HG03103 (cell line): Measurements from ENCODE around the gene ALK.

Experiments
- ATAC-seq: cut with Tn5 transposase; IDR thresholded peaks from one replicate; pipeline ENCODE4 v1.9.1; 2021; ENCODE audit warnings: low read depth; ENCODE audit not compliant: unreplicated experiment

ALK gene

GRCh38 chr2:29617351-29617750 lies 304.0 kb downstream of the ALK start:
- ATAC-seq, result no peak

- ATAC-seq, result no peak
Measured at GRCh38 chr2:29616569-29616968, 304.8 kb downstream of the ALK start.

DNA sequence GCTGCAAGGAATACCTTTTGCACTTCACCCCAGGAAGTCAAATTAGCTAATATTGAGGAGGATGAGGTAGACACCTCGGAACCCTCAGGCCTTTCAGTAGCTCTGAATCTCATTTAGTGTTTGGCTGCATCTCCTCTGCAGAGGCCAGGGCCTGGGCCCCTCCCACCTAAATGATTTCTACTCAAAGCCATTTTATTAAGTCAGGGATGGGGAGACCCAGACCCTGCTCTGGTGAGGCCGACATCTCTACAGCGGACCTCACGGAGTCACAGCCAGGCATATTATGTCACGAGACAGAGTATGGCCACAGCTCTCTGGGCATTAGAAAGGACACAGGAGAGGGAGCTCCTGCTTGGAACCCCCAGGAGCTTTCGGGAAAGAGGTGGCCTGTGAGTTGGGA lies 305.5 kb downstream of the ALK start:
- ATAC-seq, result no peak

GRCh38 chr2:29615183-29615582 lies 306.2 kb downstream of the ALK start:
- ATAC-seq, result no peak

DNA sequence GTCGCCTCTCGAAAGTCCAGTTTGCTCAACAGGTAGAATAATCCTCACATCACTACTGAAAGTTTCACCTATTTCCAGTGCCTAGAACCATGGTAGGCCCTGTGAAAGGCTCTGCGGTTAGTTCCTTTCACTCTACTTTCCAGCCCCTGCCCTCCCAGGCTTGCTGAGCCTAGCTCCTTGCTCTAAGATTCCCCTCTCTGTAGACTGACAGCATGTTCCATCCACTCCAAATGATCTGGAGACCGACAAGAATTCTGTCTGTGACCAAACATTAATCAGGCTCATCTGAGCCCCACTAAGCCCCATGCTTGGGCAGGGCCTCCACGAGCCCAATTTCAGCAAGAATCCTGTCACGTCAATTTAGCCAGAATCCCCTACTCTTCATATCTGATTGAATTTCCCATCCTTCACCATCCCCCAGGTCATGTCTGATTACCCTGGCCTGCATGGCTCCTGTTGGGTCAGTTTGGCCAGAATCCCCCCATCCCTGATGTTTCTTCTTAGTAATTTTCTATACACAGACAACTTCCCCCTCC lies 307.0 kb downstream of the ALK start:
- no peak for ATAC-seq

- no peak for ATAC-seq
Measured at GRCh38 chr2:29613792-29614266, 307.6 kb downstream of the ALK start.

- ATAC-seq, result no peak
Measured at GRCh38 chr2:29613067-29613466, 308.3 kb downstream of the ALK start.

GRCh38 chr2:29612568-29612967 lies 308.8 kb downstream of the ALK start:
- ATAC-seq, result no peak

DNA sequence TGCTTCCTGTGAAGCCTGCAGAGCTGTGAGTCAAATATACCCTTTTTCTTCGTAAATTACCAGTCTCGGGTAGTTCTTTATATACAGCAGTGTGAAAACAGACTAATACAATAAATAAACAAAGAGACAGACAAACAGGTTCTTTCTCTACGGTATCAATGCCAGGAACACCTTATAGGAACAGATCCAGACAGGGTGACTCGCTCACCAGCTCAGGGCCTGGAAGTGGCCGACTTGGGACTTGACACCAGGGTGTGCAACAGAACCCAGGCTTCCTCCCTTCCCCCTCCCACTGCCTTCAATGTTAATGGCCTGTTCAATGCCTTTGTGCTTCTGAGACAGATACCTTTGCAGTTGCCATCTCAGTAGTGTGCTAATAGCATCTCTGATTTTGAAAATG lies 309.5 kb downstream of the ALK start:
- ATAC-seq, result no peak

DNA sequence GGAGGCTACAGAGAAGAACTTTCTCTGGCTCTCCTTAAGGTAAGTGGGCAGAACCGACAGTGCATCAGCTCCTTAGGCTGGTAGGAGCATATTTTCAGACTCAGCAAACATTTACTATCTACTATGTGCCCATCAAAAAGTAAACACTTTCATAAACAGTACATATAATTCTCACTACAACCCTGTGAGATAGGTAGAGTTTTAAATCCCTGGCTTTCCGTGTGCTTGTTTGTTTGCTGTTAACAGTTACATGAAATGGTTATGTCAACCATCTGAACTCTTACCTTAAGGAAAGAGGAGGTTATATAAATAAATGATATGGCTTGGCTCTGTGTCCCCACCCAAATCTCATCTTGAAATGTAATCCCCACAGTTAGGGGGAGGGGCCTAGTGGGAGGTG lies 310.1 kb downstream of the ALK start:
- no peak for ATAC-seq

DNA sequence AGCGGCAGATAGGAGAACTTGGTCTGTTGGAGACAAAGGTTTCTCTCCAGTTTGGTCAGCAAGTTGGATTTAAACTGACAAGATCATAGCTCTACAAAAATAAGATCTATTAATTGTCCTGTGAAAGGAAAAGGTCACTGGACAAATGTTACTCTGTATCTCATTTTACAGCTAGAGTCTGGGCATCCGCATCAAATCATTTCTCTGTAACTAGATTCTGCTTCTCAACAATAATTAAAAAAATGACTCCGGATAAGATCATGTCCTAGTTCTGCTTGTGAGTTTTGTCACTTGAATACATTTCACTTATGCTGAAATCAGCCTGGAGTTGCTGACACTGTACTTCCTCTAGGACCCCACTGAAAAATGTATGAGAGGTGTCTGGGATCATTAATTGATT lies 310.8 kb downstream of the ALK start:
- no peak for ATAC-seq

GRCh38 chr2:29607038-29607420 lies 314.4 kb downstream of the ALK start:
- ATAC-seq, result no peak

DNA sequence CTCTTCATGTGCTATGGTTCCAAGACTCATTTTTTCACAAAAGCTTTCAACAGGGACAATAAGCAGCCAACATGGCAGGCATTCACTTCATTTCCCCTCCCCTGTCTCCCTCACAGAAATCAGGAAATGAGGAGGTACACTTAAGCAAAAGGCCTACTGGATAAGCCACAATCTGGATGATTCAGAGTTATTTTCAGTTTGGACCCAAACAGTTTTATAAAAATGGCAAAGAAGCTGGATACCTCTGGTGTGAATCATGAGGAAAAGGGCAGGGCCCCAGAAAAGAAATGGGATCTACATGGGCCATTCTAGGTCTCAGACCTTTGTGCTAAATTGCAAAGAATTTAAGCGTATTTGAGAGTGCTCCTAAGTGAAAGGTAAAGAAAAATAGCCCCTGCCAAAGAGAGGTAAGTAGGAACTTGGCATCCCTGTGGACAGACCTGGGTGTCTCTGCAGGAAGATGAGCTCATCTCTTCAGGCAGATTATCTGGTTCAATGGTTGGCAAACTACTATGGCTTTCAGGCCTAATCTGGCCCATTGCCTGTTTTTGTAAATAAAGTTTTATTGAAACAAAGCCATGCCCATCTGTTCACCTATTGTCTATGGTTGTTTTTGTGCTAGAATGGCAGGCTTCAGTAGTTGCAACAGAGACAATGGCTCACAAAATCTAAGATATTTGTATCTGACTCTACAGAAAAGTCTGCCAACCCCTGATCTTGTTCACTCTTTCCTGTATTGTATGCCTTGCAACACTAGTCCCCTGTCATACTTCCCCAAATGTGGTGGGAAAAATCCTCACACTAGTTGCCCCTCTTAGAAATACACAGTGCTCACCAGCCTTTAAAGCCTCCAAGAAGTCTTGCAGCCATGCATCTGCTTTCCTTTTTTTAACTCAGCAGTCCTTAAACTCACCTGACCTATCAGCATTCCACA lies 315.0 kb downstream of the ALK start:
- ATAC-seq, result no peak

DNA sequence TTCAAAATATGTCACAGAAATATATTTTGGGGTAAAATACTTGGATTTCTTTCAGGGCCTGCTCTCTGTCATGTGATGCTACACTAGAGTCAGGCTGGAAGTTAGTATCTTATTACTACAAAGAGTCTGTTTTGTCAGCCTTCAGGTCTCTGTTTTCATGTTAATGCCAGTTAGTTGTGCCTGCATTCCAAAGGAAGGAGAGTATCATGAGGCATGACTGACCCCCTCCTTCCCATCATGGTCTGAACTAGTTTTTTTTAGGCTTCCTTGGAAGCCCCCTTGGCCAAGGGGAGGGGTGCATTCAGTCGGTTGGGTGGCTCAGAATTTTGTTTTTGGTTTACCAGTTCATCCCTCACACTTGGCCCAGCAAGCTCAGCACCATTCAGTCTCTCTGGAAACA lies 318.0 kb downstream of the ALK start:
- ATAC-seq, result no peak

DNA sequence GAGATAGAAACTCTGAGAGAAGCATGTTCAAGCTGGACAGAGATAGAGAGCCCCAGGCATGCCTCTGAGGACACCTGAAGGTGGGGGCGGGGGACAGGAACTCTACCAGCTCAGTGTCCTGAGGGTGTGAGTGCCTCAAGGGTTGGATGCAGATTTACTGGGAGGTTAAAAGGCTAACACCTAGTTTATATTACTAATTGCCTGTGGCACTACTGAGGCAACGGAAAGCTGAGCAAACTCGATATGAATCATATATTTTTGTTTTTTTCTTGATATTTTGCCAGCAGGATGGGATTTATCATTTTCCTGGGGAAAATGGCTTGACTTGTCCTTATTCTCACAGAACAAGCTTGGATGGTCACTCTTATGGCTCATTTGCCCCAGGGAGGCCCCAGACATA lies 319.5 kb downstream of the ALK start:
- ATAC-seq, result no peak

GRCh38 chr2:29601321-29601720 lies 320.1 kb downstream of the ALK start:
- no peak for ATAC-seq

DNA sequence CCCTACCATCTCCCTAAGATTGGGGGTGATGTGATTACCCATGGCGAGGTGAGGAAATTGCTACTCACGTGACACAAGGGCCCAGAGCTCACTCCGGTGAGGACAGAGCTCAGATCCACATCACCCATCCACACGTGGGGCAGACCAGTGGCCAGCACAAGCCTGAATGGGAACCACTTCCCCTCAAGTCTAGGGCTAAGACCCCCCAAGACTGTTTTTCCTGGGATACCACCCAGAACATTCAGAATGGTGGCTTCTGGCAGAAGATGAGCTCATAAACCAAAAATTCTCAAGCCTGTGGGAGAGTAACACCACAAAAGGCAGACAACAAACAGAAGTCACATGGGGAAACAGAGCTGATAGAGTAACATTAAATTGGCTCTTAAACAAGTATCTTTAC lies 321.4 kb downstream of the ALK start:
- ATAC-seq, result no peak

DNA sequence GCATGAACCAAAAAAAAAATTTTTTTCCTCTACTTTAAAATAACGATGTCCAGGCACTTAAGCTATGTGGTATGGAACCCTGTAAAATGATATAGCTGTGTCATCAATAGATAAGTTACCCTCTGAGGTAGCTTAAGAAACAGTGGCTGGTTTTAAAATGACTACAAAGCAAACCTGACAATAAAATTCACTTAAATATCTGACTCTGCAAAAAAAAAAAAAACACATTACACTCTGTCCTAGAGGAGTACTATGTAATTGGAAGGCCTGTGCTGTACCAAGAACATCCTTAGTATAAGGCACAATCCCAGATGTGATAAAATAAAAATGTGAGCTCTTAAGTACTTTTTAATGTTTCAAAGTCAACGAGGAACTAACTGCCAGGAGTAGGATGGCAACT lies 322.4 kb downstream of the ALK start:
- ATAC-seq, result no peak

DNA sequence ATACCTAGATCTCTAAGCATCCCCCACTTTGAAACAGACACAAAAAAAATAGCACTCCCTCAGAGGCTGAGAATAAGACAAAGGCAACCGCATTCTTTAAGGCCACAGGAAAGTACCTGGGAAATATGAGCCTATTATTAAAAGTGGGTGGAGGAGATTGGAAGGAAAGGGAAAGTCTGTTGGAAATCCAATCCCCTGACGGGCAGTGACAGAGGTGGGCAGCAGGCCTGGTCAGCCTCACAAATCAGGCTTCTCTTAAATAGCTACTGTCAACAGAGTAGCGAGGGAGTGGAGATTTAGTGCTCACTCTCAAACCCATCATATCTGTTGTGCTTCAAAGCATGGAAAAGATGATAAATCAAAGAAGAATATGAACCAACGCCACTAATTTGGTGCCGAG lies 324.4 kb downstream of the ALK start:
- ATAC-seq, result no peak

- ATAC-seq, result no peak
Measured at GRCh38 chr2:29596584-29596983, 324.8 kb downstream of the ALK start.

DNA sequence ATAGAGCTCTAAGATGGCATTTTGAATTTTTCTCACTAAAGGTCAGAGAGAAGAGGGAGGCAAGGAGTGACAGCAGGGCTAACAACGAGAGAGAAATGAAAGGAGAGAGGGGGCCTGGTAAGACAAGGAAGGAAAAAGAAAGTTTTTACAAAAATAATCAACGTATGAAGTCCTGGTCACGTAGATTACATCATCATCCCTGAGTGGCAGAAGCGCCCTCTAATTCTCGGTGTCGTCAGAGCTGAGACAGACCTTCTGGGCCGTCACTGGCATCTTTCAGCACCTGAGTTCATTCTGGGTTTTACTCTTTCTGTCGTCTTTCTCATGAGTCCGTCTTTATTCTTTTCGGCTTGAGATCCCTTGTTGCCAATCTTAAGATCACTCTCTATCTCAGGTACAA lies 329.8 kb downstream of the ALK start:
- ATAC-seq, result no peak

DNA sequence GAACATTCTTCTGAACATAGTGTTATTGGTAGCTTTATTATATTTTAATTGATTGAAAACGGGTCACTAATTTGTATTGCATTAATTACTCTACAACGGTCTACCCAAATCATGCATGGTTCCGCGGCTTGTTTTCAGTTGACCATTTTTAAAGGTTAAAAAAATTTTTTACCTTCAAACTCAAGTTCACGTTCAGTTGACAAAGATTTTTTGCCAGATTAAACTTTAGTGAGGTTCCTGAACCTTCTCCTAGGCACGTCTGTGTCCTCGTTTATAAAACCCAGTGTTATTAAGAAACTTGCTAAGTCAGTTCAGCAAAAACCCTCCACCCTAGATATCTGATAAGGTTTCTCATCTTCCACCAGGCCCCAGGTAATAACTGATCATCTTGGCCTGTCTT lies 331.2 kb downstream of the ALK start:
- no peak for ATAC-seq
